Keratinocyte (primary cell): Measurements from ENCODE around the gene SHROOM1. TPM values are rescaled to one million over a fixed set of nuclear protein-coding genes. Genes with fewer than 3 reads are reported as not detected.

Experiments used
- DNase-seq: peaks from one replicate; pipeline ENCODE4 v3.0.0-alpha.2; 2011; ENCODE audit warnings: low read depth, missing footprints, low spot score
- FAIRE-seq: peaks from 2 replicates; lab custom pipeline; 2011; peaks lifted over from hg19 to GRCh38; lab: Jason Lieb, UNC
- H2AFZ ChIP-seq: 2 replicates; pipeline ENCODE4 v1.6.0; 2012; ENCODE audit warnings: low read length, control low read depth, inconsistent platforms; ENCODE audit not compliant: control insufficient read depth
- H3K27ac ChIP-seq: 2 replicates; pipeline ENCODE4 v1.5.1; 2011; ENCODE audit warnings: low read length; ENCODE audit not compliant: control insufficient read depth, insufficient read depth
- H3K27me3 ChIP-seq: 3 replicates; pipeline ENCODE4 v1.6.0; 2011; ENCODE audit warnings: low read length; ENCODE audit not compliant: control insufficient read depth, insufficient read depth; ENCODE audit errors: extremely low read depth
- H3K36me3 ChIP-seq, 2 experiments: 2 replicates in 1 of 2; 3 replicates in 1 of 2; pipeline ENCODE4 v1.5.1; 2011; ENCODE audit warnings: low read length in 2 of 2, mild to moderate bottlenecking in 1 of 2; ENCODE audit not compliant: control insufficient read depth in 2 of 2, insufficient read depth in 2 of 2; ENCODE audit errors: extremely low read depth in 1 of 2
- H3K4me1 ChIP-seq: 3 replicates; pipeline ENCODE4 v1.5.1; 2011; ENCODE audit warnings: low read length; ENCODE audit not compliant: control insufficient read depth, insufficient read depth; ENCODE audit errors: extremely low read depth
- H3K4me2 ChIP-seq: 3 replicates; pipeline ENCODE4 v1.6.0; 2011; ENCODE audit warnings: low read depth, low read length; ENCODE audit not compliant: control insufficient read depth, insufficient read depth; ENCODE audit errors: extremely low read depth
- H3K4me3 ChIP-seq, 3 experiments: fragments of 200-600 bp in 1 of 3; sonication (generic) in 1 of 3; 2 replicates in 2 of 3; 3 replicates in 1 of 3; pipeline ENCODE4 v1.5.1; 2011 to 2016; ENCODE audit warnings: low read length in 3 of 3, mild to moderate bottlenecking in 3 of 3, control low read depth in 2 of 3, inconsistent platforms in 1 of 3, low read depth in 1 of 3, mixed read lengths in 1 of 3, mixed run types in 1 of 3, moderate library complexity in 1 of 3; ENCODE audit not compliant: control insufficient read depth in 2 of 3, insufficient read depth in 2 of 3; ENCODE audit errors: extremely low read depth in 1 of 3
- H3K79me2 ChIP-seq: 2 replicates; pipeline ENCODE4 v1.6.0; 2012; ENCODE audit warnings: low read length; ENCODE audit not compliant: control insufficient read depth, insufficient read depth
- H3K9ac ChIP-seq: 3 replicates; pipeline ENCODE4 v1.6.0; 2011; ENCODE audit warnings: low read length; ENCODE audit not compliant: control insufficient read depth, insufficient read depth; ENCODE audit errors: extremely low read depth
- H3K9me1 ChIP-seq: 3 replicates; pipeline ENCODE4 v1.6.0; 2011; ENCODE audit warnings: low read length; ENCODE audit not compliant: control insufficient read depth, insufficient read depth; ENCODE audit errors: extremely low read depth
- H3K9me3 ChIP-seq: 2 replicates; pipeline ENCODE4 v1.5.1; 2012; ENCODE audit warnings: low read depth, low read length; ENCODE audit not compliant: control insufficient read depth
- H4K20me1 ChIP-seq: 3 replicates; pipeline ENCODE4 v1.6.0; 2011; ENCODE audit warnings: low read length; ENCODE audit not compliant: control insufficient read depth, insufficient read depth; ENCODE audit errors: extremely low read depth
- EZH2 ChIP-seq: IDR thresholded peaks from one replicate; pipeline ENCODE4 v1.6.1; 2012; ENCODE audit warnings: inconsistent platforms, mild to moderate bottlenecking, low read length, moderate library complexity
- dilution Hi-C: fragments of 300-500 bp; cut with MboI; formaldehyde crosslinking; loops from one replicate; pipeline ENCODE4 v1.7.0; 2020; ENCODE audit warnings: low sequenced_read_pairs; ENCODE audit not compliant: extremely low pct_ligation_motif_present
- polyA plus RNA-seq, 5 experiments: library from polyadenylated mRNA; depleted of rRNA in 3 of 5; stranded (reverse) in 3 of 5; stranded (forward) in 1 of 5; unstranded in 1 of 5; fragments of >200 nt; gene quantifications; 1 replicate in 1 of 5; 2 replicates in 3 of 5; 3 replicates in 1 of 5; pipeline versions ENCODE4 v1.2.1 to v1.2.3, GENCODE V29; 2011 to 2012; ENCODE audit warnings: missing spikeins in 2 of 5, low read depth in 1 of 5, low replicate concordance in 1 of 5
- TF ChIP-seq, protein P1 (sequence below), 3 experiments: IDR thresholded peaks in 1 of 3; conservative IDR thresholded peaks in 1 of 3; optimal IDR thresholded peaks in 1 of 3; 2 replicates in 2 of 3; 3 replicates in 1 of 3; pipeline versions ENCODE3 to v1.5.1; 2011; ENCODE audit warnings: low read length in 3 of 3, mild to moderate bottlenecking in 3 of 3, moderate library complexity in 2 of 3, control low read depth in 1 of 3, inconsistent platforms in 1 of 3; ENCODE audit not compliant: insufficient read depth in 2 of 3; ENCODE audit errors: extremely low read depth in 1 of 3

Gene SHROOM1
- polyA plus RNA-seq, 1 donor (not counting 4 experiments of a cell fraction or from before 2014, with no cell fraction given): 0.25 TPM

DNA sequence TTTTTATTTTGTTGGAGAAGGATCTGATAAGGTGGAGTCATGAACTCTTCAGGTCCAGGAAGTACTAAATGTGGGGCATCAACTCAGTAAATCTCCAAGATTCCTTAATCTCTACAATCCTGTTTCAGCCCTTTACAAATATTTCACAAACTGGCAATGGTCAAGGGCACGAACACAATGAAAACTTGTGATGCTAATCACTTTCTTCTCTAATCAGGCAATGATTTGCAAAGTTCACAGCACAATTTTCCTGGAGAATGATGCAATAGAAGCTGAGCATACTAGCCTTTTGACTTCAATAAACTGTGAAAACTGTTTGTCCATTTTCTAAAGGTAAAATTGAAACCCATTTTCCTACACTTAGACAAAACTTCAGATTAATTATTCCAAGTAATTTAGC is 18.9 kb upstream of the SHROOM1 start:
- no peak for TF ChIP-seq EZH2
- H2AFZ ChIP-seq: no peak overlapping the region
- H3K9me3 ChIP-seq: no peaks in the 10 kb centered on the region
- no peaks in the 10 kb centered on the region for H3K4me1 ChIP-seq
- H3K27me3 ChIP-seq: no peaks in the 10 kb centered on the region
- H4K20me1 ChIP-seq: no peaks in the 10 kb centered on the region
- dilution Hi-C loops: no loop called here
- H3K79me2 ChIP-seq: no peaks in the 10 kb centered on the region
- no peak for FAIRE-seq
- H3K9ac ChIP-seq: no peak overlapping the region
- DNase-seq: no peak
- H3K4me2 ChIP-seq: no peak overlapping the region
- no peaks in the 10 kb centered on the region for H3K9me1 ChIP-seq
- no peak overlapping the region for H3K27ac ChIP-seq
- H3K36me3 ChIP-seq: no peaks in the 10 kb centered on the region
- no peak overlapping the region for H3K4me3 ChIP-seq

DNA sequence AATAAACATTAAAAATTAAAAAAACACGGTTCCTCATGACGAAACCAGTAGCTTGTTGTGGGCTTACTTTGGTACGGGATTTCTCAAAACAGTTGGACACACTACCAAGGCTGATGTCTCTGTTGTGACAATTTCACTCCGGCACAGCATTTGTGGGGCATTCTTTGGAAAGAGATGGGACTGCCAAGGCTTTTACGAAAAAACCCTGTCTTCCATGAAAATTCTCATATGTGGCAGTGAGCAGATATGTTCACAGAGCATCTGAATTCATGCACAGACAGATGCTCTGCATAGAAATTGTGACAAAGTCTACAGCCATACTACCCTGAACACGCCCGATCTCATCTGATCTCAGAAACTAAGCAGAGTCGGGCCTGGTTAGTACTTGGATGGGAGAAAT is 17.8 kb upstream of the SHROOM1 start:
- Histone ChIP-seq H3K27ac (no peak overlapping the region), H2AFZ (no peak overlapping the region), H4K20me1 (no peaks in the 10 kb centered on the region), H3K27me3 (no peaks in the 10 kb centered on the region), H3K9ac (no peak overlapping the region), H3K36me3 (no peaks in the 10 kb centered on the region), H3K4me2 (no peak overlapping the region), H3K4me3 (no peak overlapping the region), H3K4me1 (no peaks in the 10 kb centered on the region), H3K9me3 (no peaks in the 10 kb centered on the region), H3K9me1 (no peaks in the 10 kb centered on the region), H3K79me2 (no peaks in the 10 kb centered on the region)
- dilution Hi-C loops: no loop called here
- FAIRE-seq: no peak
- no peak for DNase-seq
- TF ChIP-seq EZH2: no peak
- TF ChIP-seq, protein P1, sequence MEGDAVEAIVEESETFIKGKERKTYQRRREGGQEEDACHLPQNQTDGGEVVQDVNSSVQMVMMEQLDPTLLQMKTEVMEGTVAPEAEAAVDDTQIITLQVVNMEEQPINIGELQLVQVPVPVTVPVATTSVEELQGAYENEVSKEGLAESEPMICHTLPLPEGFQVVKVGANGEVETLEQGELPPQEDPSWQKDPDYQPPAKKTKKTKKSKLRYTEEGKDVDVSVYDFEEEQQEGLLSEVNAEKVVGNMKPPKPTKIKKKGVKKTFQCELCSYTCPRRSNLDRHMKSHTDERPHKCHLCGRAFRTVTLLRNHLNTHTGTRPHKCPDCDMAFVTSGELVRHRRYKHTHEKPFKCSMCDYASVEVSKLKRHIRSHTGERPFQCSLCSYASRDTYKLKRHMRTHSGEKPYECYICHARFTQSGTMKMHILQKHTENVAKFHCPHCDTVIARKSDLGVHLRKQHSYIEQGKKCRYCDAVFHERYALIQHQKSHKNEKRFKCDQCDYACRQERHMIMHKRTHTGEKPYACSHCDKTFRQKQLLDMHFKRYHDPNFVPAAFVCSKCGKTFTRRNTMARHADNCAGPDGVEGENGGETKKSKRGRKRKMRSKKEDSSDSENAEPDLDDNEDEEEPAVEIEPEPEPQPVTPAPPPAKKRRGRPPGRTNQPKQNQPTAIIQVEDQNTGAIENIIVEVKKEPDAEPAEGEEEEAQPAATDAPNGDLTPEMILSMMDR (optimal IDR thresholded peaks at IDR 0.05 in 1 of 3, IDR thresholded peaks at IDR 0.05 in 1 of 3, conservative IDR thresholded peaks at IDR 0.05 in 1 of 3; ENCODE audit: extremely low read depth in 1 of 3, insufficient read depth in 2 of 3, low read length in 3 of 3): no peak

DNA sequence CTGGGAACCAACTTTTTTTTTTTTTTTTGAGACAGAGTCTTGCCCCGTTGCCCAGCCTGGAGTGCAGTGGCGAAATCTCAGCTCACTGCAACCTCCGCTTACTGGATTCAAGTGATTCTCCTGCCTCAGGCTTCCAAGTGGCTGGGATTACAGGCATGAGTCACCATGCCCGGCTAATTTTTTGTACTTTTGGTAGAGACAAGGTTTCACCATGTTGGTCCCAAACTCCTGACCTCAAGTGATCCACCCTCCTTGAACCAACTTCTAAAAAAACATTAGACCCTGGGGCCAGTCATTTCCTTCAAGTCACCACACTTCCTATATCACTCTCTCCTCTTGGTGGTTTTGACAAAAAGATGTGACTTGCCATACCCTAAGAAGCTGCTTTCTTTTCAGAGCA is 10.9 kb upstream of the SHROOM1 start:
- H3K36me3 ChIP-seq: no peaks in the 10 kb centered on the region
- H2AFZ ChIP-seq: no peak overlapping the region
- DNase-seq (no peak), FAIRE-seq (no peak)
- H3K4me1 ChIP-seq: peaks cover 12% of the 10 kb centered on the region
- H3K9ac ChIP-seq: no peak overlapping the region
- H3K9me1 ChIP-seq: no peaks in the 10 kb centered on the region
- TF ChIP-seq, protein P1 (optimal IDR thresholded peaks at IDR 0.05 in 1 of 3, IDR thresholded peaks at IDR 0.05 in 1 of 3, conservative IDR thresholded peaks at IDR 0.05 in 1 of 3; ENCODE audit: extremely low read depth in 1 of 3, insufficient read depth in 2 of 3, low read length in 3 of 3): no peak
- no peak for TF ChIP-seq EZH2
- H3K27me3 ChIP-seq: no peaks in the 10 kb centered on the region
- no peak overlapping the region for H3K4me3 ChIP-seq
- no peak overlapping the region for H3K27ac ChIP-seq
- H4K20me1 ChIP-seq: no peaks in the 10 kb centered on the region
- dilution Hi-C loops: no loop called here
- H3K79me2 ChIP-seq: no peaks in the 10 kb centered on the region
- no peaks in the 10 kb centered on the region for H3K9me3 ChIP-seq
- no peak overlapping the region for H3K4me2 ChIP-seq
